GM21515 (cell line): Measurements from ENCODE around the gene MYH13.
A peak's percentile ranks its signal among the peaks of the same experiment; 100 is the strongest.

Experiments
- ATAC-seq: cut with Tn5 transposase; IDR thresholded peaks from one replicate; pipeline ENCODE4 v1.9.1; 2021; ENCODE audit not compliant: unreplicated experiment

Gene MYH13

GRCh38 chr17:10349403-10349802, 23.4 kb downstream of the MYH13 start:
- no peak for ATAC-seq

DNA sequence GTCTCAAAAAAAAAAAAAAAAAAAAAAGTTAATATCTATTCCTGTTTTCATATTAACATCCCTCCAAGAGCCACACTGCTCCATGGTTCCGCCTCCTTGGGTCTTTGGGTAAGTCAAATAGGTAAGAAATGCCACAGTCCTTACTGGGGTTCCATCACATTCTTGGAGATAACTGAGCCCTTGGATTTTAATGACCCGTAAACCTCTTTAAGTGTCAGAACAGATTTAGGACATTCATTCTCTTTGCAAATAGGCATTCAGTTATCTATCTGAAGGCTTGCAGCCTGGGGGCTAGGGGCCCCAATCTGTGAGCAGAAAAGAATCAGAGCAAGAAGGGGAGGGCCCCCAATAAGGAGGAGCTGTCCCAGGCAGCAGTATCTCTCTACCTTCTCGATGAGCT, 28.0 kb downstream of the MYH13 start:
- ATAC-seq, result no peak

DNA sequence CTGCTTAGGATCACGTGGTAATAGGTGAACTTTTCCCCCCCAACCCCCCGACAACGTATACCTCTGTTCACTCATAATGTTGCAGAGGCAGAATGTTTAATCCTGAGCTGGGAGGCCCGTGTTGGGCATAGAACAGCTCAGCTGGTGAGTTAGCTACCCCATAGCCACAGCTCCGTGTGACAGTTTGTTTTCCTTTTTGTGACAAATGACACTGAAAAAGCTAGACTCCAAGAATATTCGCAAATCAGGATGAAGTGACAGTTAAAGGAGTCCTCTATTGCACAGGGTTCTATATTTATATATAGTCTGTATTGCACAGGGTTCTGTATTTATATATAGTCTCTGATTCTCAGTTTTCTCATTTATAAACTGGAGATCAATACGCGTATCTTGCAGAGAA, 33.8 kb downstream of the MYH13 start:
- no peak for ATAC-seq

DNA sequence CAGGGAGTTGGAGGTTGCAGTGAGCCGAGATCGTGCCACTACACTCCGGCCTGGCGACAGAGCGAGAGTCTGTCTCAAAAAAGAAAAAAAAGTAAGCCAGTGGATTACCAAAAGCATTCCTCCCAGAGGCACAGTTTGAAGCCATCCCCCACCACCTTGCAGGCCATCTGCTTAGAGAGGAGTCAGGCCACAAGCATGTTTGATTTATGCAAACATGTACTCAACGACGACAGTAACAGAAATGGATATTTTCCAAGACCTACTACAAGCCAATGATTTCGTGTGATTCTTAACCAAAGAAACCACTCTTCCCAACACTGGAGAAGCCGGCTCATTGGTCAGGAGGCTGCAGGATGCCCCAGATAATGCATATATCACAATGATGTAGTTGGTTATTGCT, 34.8 kb downstream of the MYH13 start:
- no peak for ATAC-seq

DNA sequence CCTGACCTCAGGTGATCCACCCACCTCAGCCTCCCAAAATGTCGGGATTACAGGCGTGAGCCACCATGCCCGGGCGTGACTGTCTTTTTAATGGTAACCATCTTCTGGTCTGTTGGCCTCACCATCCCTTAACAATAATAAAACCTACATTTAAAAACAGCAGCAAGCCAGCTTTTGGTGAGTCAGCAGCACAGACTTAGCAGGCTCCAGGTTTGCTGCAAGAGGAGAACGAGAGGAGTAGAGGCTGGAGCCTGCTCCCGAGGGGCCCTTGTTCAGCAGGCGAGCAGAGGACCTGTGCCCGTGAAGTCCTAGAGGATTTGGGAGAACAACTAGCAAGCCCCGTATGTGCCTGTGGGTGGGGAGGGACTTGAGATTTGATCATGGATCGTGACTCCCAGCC, 35.7 kb downstream of the MYH13 start:
- no peak for ATAC-seq

DNA sequence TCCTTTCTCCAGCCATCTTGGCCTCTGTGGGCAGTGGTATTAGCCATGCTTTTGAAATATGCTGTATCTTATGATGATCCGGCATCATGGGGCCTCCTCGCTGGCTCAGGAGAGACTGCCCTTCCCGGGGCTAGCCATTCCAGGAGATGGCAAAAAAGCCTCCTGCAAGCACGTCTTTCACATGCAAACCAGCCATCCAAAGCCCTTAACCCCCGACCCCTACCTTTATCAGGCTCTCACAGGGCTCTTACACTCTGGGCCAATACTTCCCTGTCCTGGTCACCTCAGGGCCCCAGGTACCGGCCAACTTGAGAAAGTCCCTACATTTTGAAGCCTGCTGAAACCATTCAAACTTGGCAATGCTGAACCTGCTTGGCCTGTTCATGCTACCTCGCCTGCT, 36.4 kb downstream of the MYH13 start:
- no peak for ATAC-seq

- no peak for ATAC-seq
These were observed 40.3 kb downstream of the MYH13 start for GRCh38 chr17:10332515-10332914.

GRCh38 chr17:10328971-10329923, 43.6 kb downstream of the MYH13 start:
- no peak for ATAC-seq

GRCh38 chr17:10328206-10328605, 44.6 kb downstream of the MYH13 start:
- no peak for ATAC-seq

GRCh38 chr17:10327640-10328039, 45.2 kb downstream of the MYH13 start:
- no peak for ATAC-seq

DNA sequence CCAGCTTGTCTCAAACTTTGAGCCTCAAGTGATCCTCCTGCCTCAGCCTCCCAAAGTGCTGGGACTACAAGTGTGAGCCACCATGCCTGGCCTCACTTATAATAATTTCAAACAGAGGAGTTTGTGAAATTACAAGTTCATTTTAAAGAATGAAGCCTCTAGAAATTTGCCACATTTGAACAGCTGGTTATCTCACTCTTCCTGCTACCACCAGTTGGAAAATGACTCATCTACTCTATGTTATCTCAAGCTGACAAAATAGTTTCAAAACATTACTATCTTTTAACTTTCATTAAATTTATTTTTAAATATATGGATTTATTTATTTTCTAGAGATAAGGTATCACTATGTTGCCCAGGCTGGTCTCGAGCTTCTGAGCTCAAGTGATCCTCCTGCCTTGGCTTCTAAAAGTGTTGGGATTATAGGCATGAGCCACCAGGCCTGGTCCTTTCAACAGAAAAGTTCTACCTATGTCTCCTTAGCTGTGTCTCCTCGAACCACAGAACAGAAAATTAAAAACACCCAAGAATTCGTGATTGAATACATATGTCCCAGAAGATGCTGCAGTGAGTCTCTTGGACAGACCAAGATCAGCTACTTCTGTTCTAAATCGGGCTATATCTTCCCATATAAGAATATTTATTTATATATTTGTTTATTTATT, 47.6 kb downstream of the MYH13 start:
- ATAC-seq, result no peak

DNA sequence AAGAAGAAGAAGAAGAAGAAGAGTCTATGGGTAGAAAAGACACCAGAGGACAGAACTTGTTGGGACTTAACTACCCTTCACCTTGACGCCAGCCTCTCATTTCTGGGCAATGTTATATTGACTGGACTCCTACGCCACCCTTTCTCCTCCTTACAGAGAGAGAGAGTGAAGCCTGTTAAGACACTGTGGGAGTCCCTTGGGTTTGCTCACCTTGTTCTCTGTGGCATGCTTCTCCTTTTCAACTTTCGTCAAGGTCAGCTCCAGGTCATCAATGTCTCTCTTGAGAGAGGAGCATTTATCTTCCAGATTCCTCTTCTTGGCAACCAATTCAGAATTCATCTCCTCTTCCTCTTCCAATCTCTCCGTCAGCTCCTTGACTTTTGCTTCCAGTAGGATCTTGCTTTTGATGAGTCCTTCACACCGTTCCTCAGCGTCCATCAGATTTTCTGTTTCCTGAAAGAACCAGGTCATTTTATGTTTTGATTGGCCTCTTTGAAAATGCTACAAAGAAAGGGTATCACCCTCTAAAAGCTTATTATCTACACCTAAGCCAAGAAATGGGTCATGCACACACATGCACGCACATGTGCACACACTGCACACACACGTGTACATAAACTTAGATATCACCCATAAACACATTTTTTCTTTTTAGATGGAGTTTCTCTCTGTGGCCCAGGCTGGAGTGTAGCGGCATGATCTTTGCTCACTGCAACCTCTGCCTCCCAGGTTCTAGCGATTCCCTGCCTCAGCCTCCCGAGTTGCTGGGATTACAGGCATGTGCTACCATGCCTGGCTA, 48.8 kb downstream of the MYH13 start:
- ATAC-seq, result no peak

DNA sequence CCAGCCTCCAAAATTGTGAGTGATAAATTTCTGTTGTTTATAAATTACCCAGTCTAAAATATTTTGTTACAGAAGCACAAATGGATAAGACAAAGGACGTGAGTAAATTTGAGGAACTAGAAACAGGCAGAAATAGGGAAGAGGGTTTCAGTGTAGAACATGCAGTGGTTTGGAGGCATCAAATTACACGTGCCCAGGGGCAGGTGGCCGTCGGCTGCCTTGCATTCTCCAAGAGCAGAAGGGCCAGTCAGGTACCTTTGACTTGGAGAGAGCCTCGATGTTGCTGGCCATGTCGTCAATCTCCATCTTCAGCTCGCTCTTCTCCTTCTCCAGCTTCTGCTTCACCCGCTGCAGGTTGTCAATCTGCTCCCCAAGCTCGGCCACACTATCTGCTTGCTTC, 54.3 kb downstream of the MYH13 start:
- no peak for ATAC-seq

DNA sequence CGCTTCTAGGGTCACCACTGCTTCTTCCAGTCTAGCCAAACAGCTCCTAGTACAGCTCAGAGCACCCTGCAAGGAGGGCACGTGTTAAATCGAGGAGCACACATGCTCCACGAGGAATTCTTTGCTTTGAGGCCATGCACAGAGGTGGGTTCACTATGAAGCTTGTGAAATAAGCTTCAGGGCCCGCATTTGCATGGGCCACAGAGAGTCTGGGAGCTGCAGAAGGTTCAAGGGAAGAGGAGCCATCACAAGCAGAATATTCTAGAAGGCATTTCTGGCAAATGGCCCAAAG, 55.3 kb downstream of the MYH13 start:
- ATAC-seq, result no peak

GRCh38 chr17:10316801-10317542, 55.8 kb downstream of the MYH13 start:
- ATAC-seq, result peak; percentile 70

DNA sequence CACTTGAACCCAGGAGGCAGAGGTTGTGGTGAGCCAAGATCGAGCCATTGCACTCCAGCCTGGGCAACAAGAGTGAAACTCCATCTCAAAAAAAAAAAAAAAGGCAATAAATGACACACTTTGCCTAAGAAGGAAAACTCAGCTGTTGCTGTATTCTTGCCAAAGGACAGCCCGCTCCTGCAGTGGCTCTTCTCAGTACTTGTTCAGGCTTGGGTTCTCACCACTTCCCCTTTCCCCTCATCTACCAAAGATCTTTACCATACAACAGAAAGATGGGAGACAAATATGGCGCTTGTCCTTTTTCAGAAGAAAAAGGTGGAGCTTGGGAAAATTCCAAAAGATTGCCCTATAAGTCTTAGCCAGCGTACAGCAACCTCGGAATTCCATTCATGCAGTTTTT, 58.5 kb downstream of the MYH13 start:
- ATAC-seq, result no peak

GRCh38 chr17:10313037-10313672, 59.7 kb downstream of the MYH13 start:
- no peak for ATAC-seq

- no peak for ATAC-seq
These were observed 61.7 kb downstream of the MYH13 start for GRCh38 chr17:10311131-10311530.

DNA sequence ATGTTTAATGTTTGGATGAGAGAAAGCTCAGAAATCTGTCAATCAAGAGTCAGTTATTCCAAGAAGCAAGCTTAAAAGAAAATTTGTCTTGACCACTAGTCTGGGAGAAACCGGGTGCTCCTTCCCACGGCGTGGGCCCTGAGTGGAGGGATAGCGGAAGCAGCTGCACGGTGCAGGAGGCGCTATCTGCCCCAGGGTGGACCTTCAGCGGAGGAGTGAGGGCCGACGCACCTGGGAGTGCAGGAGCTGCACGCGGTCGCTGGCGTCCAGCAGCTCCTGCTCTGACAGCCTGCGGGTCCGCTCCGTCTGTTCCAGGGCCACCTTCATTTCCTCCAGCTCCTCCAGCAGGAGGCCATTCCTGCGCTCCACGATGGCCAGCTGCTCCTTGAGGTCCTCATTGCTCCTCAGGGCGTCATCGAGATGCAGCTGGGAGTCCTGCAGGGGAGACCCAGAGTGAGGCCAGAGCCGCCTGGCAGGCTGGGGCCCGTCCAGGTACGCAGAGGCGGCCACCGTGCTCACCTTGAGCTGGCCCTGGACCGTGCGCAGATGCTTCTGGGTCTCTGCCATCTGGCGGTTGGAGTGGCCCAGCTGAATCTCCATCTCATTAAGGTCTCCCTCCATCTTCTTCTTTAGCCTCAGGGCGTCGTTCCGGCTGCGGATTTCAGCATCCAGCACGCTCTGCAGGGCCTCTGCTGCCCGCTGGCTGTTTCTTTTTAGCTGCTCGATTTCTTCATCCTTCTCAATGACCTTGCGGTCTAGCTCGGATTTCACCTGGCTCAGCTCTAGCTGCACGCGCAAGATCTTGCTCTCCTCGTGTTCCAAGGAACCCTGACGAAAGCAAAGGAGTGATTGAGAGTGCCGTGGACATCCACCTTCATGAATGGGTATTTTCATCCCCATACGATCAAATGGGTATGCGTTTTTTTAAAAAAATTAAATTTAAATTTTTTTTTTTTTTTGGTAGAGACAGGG, 63.5 kb downstream of the MYH13 start:
- ATAC-seq, result no peak
